T-helper 17 cell (primary cell): Measurements from ENCODE around the gene CRB2. TPM values are rescaled to one million over a fixed set of nuclear protein-coding genes. Genes with fewer than 3 reads are reported as not detected.

ENCODE experiments used
- ATAC-seq: fragments of 150-1000 bp; cut with Tn5 transposase; 2 replicates; pipeline ENCODE4 v1.10.0; 2021; ENCODE audit warnings: mild to moderate bottlenecking, moderate library complexity
- DNase-seq, 3 donors: peaks; one replicate each; pipeline versions ENCODE4 v3.0.0 to v3.0.0-alpha.2; 2020 to 2021
- H3K9me3 ChIP-seq: one replicate; pipeline ENCODE4 v1.7.0; 2013; ENCODE audit warnings: low read length, mild to moderate bottlenecking; ENCODE audit not compliant: control insufficient read depth, poor library complexity, severe bottlenecking
- H3K27ac Mint-ChIP-seq: one replicate; pipeline ENCODE4 v1.8.0; 2022; ENCODE audit warnings: mild to moderate bottlenecking, moderate library complexity, mixed read lengths
- H3K27me3 Mint-ChIP-seq: one replicate; pipeline ENCODE4 v1.8.0; 2022; ENCODE audit warnings: mixed read lengths
- H3K36me3 Mint-ChIP-seq: one replicate; pipeline ENCODE4 v1.8.0; 2022; ENCODE audit warnings: low read depth, mixed read lengths
- H3K4me1 Mint-ChIP-seq: one replicate; pipeline ENCODE4 v1.8.0; 2022; ENCODE audit warnings: mild to moderate bottlenecking, mixed read lengths
- H3K4me3 Mint-ChIP-seq: one replicate; pipeline ENCODE4 v1.8.0; 2022; ENCODE audit warnings: mild to moderate bottlenecking, moderate library complexity, mixed read lengths
- total RNA-seq, 4 donors: library from RNA in 2 of 4; stranded (reverse) in 2 of 4; gene quantifications; one replicate each; pipeline ENCODE4 v1.2.3 and lab custom pipeline; 2022 to 2026

Gene CRB2
- total RNA-seq, 2 donors from 2014 or later = not detected

GRCh38 chr9:123368536-123369153 is 12.6 kb downstream of the CRB2 start:
- no peaks in the 10 kb centered on the region for H3K9me3 ChIP-seq
- H3K4me1 Mint-ChIP-seq = peaks cover 14% of the 10 kb centered on the region
- H3K4me3 Mint-ChIP-seq = no peak overlapping the region
- no peak for ATAC-seq
- H3K27me3 Mint-ChIP-seq = peaks cover 62% of the 10 kb centered on the region
- no peak overlapping the region for H3K27ac Mint-ChIP-seq
- DNase-seq = no peak
- H3K36me3 Mint-ChIP-seq = peaks cover 9% of the 10 kb centered on the region

- Mint-ChIP-seq H3K27ac (no peak overlapping the region), H3K4me3 (no peak overlapping the region), H3K36me3 (peaks cover 9% of the 10 kb centered on the region), H3K27me3 (peaks cover 60% of the 10 kb centered on the region), H3K4me1 (peaks cover 11% of the 10 kb centered on the region)
- ATAC-seq = no peak
- H3K9me3 ChIP-seq = no peaks in the 10 kb centered on the region
- DNase-seq = no peak
These were observed 13.3 kb downstream of the CRB2 start for GRCh38 chr9:123369296-123369695.

- Mint-ChIP-seq H3K27me3 (peaks cover 67% of the 10 kb centered on the region), H3K4me1 (peaks cover 14% of the 10 kb centered on the region), H3K36me3 (peaks cover 9% of the 10 kb centered on the region), H3K4me3 (no peak overlapping the region), H3K27ac (no peak overlapping the region)
- no peak for ATAC-seq
- no peaks in the 10 kb centered on the region for H3K9me3 ChIP-seq
- DNase-seq = no peak
These were observed 14.1 kb downstream of the CRB2 start for GRCh38 chr9:123370108-123370507.

GRCh38 chr9:123370526-123371227 is 14.7 kb downstream of the CRB2 start:
- no peak overlapping the region for H3K27ac Mint-ChIP-seq
- no peak for DNase-seq
- H3K4me1 Mint-ChIP-seq = peaks cover 14% of the 10 kb centered on the region
- no peaks in the 10 kb centered on the region for H3K9me3 ChIP-seq
- no peak overlapping the region for H3K4me3 Mint-ChIP-seq
- no peak for ATAC-seq
- peaks cover 71% of the 10 kb centered on the region for H3K27me3 Mint-ChIP-seq
- peaks cover 9% of the 10 kb centered on the region for H3K36me3 Mint-ChIP-seq

- no peak overlapping the region for H3K4me3 Mint-ChIP-seq
- H3K4me1 Mint-ChIP-seq = peaks cover 14% of the 10 kb centered on the region
- H3K27ac Mint-ChIP-seq = no peak overlapping the region
- H3K27me3 Mint-ChIP-seq = peaks cover 72% of the 10 kb centered on the region
- H3K36me3 Mint-ChIP-seq = peaks cover 9% of the 10 kb centered on the region
- H3K9me3 ChIP-seq = no peaks in the 10 kb centered on the region
- DNase-seq (no peak), ATAC-seq (no peak)
These were observed 15.2 kb downstream of the CRB2 start for GRCh38 chr9:123371228-123371584.

GRCh38 chr9:123371805-123372590 is 16.0 kb downstream of the CRB2 start:
- Mint-ChIP-seq H3K4me1 (peaks cover 16% of the 10 kb centered on the region), H3K4me3 (no peak overlapping the region), H3K36me3 (peaks cover 9% of the 10 kb centered on the region), H3K27ac (no peak overlapping the region), H3K27me3 (peaks cover 80% of the 10 kb centered on the region)
- no peak for ATAC-seq
- no peak for DNase-seq
- no peaks in the 10 kb centered on the region for H3K9me3 ChIP-seq

- H3K4me3 Mint-ChIP-seq = no peak overlapping the region
- no peak for ATAC-seq
These were observed 16.9 kb downstream of the CRB2 start for GRCh38 chr9:123372766-123373446.

GRCh38 chr9:123373447-123373923 is 17.5 kb downstream of the CRB2 start:
- DNase-seq (no peak), ATAC-seq (no peak)
- no peaks in the 10 kb centered on the region for H3K9me3 ChIP-seq
- Mint-ChIP-seq H3K4me3 (no peak overlapping the region), H3K27ac (no peak overlapping the region), H3K4me1 (peaks cover 13% of the 10 kb centered on the region), H3K27me3 (peaks cover 72% of the 10 kb centered on the region), H3K36me3 (peaks cover 6% of the 10 kb centered on the region)

More at GRCh38 chr9:123372766-123373446, 16.9 kb downstream of the CRB2 start:
- peaks cover 13% of the 10 kb centered on the region for H3K4me1 Mint-ChIP-seq
- no peak overlapping the region for H3K27ac Mint-ChIP-seq
- peaks cover 78% of the 10 kb centered on the region for H3K27me3 Mint-ChIP-seq
- H3K9me3 ChIP-seq = no peaks in the 10 kb centered on the region
- peaks cover 6% of the 10 kb centered on the region for H3K36me3 Mint-ChIP-seq
- no peak for DNase-seq

GRCh38 chr9:123373946-123374345 is 17.9 kb downstream of the CRB2 start:
- Mint-ChIP-seq H3K36me3 (peaks cover 6% of the 10 kb centered on the region), H3K4me3 (no peak overlapping the region), H3K27ac (no peak overlapping the region), H3K27me3 (peaks cover 68% of the 10 kb centered on the region), H3K4me1 (peaks cover 13% of the 10 kb centered on the region)
- no peaks in the 10 kb centered on the region for H3K9me3 ChIP-seq
- ATAC-seq (no peak), DNase-seq (no peak)

GRCh38 chr9:123375469-123376132 is 19.6 kb downstream of the CRB2 start:
- no peak for DNase-seq
- no peak for ATAC-seq
- H3K9me3 ChIP-seq = no peaks in the 10 kb centered on the region
- Mint-ChIP-seq H3K4me1 (peaks cover 14% of the 10 kb centered on the region), H3K27me3 (peaks cover 52% of the 10 kb centered on the region), H3K4me3 (no peak overlapping the region), H3K27ac (no peak overlapping the region), H3K36me3 (peaks cover 2% of the 10 kb centered on the region)

- Mint-ChIP-seq H3K4me3 (no peak overlapping the region), H3K4me1 (peaks cover 16% of the 10 kb centered on the region), H3K36me3 (peaks cover 5% of the 10 kb centered on the region), H3K27ac (no peak overlapping the region), H3K27me3 (peaks cover 45% of the 10 kb centered on the region)
- DNase-seq (no peak), ATAC-seq (no peak)
- H3K9me3 ChIP-seq = no peaks in the 10 kb centered on the region
These were observed 20.4 kb downstream of the CRB2 start for GRCh38 chr9:123376218-123377071.
